ENCODE data around the gene ZDHHC14.

ZDHHC14 gene

DNA sequence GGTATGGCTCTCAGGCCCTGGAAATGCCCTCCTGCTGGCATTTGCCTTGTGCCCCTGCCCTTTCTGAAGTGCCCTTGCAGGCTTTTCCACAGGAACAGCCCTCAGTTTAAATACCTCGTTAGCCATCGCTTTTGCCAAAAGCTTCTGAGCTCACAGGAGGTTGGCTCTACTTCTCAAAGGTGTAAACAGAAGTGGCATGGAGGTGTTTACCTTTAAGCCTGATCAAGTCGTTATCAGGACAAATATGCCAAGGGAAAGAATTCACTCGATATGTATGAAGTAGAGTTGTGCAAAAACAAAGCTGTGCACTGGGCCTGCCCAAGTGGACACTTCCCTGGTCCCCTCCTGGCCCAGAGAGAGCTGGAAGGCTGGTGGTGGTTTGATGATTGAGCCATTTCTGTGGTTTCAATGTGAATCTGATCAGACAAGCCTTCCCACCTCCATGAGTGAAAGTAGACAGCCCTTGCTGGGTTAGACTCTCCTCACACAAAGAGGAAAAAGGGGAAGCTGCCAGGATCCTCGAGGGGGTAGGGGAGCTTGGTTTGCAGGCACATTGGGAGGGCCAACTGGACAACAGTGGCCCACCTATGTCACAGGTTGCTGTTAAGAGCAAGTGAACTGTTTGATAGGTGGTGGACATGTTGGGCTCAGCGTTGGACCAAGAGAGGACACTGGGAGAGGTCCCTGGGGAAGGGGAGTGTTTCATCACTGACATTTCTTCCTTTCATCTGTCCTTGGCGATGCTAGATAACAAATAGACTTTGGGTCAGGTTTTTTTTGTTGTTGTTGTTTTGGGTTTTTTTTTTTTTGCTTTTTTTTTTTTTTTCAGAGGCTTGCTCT is 98.7 kb downstream of the ZDHHC14 start:
- POLR2A ChIA-PET, result no interaction called here
- H3K4me3 ChIP-seq (ENCODE audit: low read depth, low read length), result no peak overlapping the region
- DNase-seq (ENCODE audit: low read depth, low spot score), result no peak
- CTCF ChIA-PET, result no interaction called here
- TF ChIP-seq, protein P1, sequence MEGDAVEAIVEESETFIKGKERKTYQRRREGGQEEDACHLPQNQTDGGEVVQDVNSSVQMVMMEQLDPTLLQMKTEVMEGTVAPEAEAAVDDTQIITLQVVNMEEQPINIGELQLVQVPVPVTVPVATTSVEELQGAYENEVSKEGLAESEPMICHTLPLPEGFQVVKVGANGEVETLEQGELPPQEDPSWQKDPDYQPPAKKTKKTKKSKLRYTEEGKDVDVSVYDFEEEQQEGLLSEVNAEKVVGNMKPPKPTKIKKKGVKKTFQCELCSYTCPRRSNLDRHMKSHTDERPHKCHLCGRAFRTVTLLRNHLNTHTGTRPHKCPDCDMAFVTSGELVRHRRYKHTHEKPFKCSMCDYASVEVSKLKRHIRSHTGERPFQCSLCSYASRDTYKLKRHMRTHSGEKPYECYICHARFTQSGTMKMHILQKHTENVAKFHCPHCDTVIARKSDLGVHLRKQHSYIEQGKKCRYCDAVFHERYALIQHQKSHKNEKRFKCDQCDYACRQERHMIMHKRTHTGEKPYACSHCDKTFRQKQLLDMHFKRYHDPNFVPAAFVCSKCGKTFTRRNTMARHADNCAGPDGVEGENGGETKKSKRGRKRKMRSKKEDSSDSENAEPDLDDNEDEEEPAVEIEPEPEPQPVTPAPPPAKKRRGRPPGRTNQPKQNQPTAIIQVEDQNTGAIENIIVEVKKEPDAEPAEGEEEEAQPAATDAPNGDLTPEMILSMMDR (IDR thresholded peaks at IDR 0.05; ENCODE audit: insufficient read depth, low read length, missing control alignments), result no peak

DNA sequence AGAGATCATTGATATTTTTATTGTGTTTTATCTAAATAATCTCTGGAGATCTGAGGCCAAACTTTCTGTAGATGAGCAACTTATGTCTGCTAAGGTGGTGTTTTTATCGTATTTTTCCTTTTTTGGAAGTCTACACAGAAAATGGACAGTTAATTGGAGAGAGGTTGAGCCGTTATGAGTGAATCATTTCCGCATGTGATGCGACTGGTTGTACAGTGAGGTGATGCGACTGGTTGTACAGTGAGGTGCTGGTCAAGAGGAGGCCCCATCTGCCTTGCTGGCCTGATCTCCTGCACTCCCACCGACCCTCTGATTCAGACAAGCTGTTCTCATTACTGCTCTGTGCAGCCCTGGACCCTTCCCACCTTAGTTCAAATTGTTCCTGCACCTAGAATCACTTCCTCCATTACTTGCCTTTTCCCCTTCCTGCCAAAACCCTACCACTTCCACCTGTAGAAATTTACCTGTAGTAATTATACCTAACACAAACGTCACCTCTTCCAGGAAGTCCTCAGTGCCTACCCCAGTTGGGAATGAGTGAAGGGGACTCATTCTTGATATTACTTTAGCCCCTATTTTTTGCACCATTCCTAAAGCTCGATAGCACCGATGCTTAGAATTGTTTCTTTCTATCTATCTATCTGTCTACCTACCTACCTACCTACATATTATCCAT is 100.3 kb downstream of the ZDHHC14 start:
- CTCF ChIA-PET, result interaction anchor here (1.6 kb wide), 1 partner anchor 14 kb away, joined by 5 read pairs; no protein-coding TSS in a partner anchor
- DNase-seq (ENCODE audit: low read depth, low spot score), result no peak
- no peak overlapping the region for H3K4me3 ChIP-seq (ENCODE audit: low read depth, low read length)
- POLR2A ChIA-PET, result no interaction called here
- TF ChIP-seq, protein P1 (IDR thresholded peaks at IDR 0.05; ENCODE audit: insufficient read depth, low read length, missing control alignments), result no peak

DNA sequence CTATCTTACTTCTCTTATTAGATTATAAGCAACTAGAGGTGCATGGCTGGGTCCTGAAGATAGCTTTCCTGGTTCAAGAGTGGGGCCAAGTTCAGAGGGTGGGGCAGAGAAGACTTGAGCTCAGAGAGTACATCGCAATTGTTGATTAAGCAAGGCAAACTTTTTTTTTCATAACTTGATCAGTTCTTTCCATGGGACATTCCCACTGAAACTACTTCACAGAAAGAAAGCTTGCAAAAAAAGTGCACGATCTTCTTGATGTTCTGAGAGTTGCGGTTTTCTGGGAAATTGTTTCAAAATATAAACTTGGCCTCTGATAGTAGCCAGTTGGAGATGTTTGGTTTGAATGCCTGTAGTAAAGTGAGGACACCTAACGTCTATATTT is 100.9 kb downstream of the ZDHHC14 start:
- no peak overlapping the region for H3K4me3 ChIP-seq (ENCODE audit: low read depth, low read length)
- ChIA-PET POLR2A (no interaction called here), CTCF (interaction anchor here (1.6 kb wide), 1 partner anchor 13 kb away, joined by 5 read pairs; no protein-coding TSS in a partner anchor)
- TF ChIP-seq, protein P1 (IDR thresholded peaks at IDR 0.05; ENCODE audit: insufficient read depth, low read length, missing control alignments), result no peak
- DNase-seq (ENCODE audit: low read depth, low spot score), result no peak

DNA sequence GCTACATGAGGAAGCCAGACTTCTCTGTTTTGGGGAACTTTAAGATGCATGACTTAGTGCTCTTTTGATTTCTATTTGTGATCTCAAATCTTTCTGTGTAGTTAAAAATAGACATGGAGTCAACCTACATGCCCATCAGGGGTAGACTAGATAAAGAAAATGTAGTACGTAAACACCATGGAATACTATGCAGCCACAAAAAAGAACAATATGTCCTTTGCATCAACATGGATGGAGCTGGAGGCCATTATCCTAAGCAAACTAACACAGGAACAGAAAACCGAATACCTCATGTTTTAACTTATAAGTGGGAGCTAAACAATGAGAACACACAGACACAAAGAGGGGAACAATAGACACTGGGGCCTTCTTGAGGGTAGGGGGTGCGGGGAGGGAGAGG is 102.8 kb downstream of the ZDHHC14 start:
- POLR2A ChIA-PET, result no interaction called here
- CTCF ChIA-PET, result no interaction called here
- H3K4me3 ChIP-seq (ENCODE audit: low read depth, low read length), result no peak overlapping the region
- TF ChIP-seq, protein P1 (IDR thresholded peaks at IDR 0.05; ENCODE audit: insufficient read depth, low read length, missing control alignments), result no peak
- no peak for DNase-seq (ENCODE audit: low read depth, low spot score)

DNA sequence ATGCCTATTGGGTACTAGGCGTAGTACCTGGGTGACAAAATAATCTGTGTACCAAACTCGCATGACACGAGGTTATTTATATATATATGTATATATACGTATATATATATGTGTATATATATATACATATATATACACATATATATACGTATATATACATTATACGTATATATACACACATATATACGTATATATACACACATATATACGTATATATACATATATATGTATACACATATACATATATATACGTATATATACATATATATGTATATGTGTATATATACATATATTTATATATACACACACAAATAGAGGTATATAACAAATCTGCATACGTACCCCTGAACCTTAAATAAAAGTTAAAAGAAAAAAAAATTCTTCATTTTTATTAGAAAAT is 103.2 kb downstream of the ZDHHC14 start:
- ChIA-PET POLR2A (no interaction called here), CTCF (no interaction called here)
- DNase-seq (ENCODE audit: low read depth, low spot score), result no peak
- H3K4me3 ChIP-seq (ENCODE audit: low read depth, low read length), result no peak overlapping the region
- TF ChIP-seq, protein P1 (IDR thresholded peaks at IDR 0.05; ENCODE audit: insufficient read depth, low read length, missing control alignments), result no peak

DNA sequence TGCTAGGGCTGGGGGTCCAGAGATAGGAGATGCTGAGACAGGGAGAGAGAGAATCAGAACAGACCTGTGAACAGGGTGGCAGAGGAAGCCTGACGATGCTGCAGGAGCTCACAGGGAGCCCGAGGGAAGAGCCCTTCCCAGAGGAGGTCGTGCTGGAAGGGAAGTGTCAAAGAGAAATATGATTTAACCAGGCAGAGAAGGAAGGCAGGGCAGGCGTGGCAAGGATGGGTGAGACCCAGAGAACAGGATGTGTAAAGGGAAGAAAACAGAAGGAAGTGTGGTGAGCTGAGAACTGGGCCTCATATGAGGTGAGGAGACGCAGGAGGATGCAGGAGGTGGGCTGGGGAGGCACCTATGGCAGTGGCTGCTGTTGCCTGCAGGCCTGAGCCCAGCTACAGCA is 105.6 kb downstream of the ZDHHC14 start:
- DNase-seq (ENCODE audit: low read depth, low spot score), result no peak
- POLR2A ChIA-PET, result no interaction called here
- TF ChIP-seq, protein P1 (IDR thresholded peaks at IDR 0.05; ENCODE audit: insufficient read depth, low read length, missing control alignments), result no peak
- no peak overlapping the region for H3K4me3 ChIP-seq (ENCODE audit: low read depth, low read length)
- CTCF ChIA-PET, result no interaction called here

Data from AG04449 (cell line).